WTC11 (cell line): Measurements from ENCODE around the gene PNPT1. TPM values are rescaled to one million over a fixed set of nuclear protein-coding genes. Genes with fewer than 3 reads are reported as not detected.

ENCODE experiments used
- AFF4 ChIP-seq: sonication (generic); formaldehyde crosslinking; IDR thresholded peaks from 2 replicates; pipeline ENCODE4 v1.8.1; 2023; ENCODE audit warnings: mild to moderate bottlenecking, missing genetic modification reagents, borderline replicate concordance
- AR ChIP-seq: fragments of 250-450 bp; sonication (Bioruptor Pico); IDR thresholded peaks from 2 replicates; pipeline ENCODE4 v1.9.0; 2021; ENCODE audit warnings: mild to moderate bottlenecking
- ARID4B ChIP-seq: sonication (generic); formaldehyde crosslinking; IDR thresholded peaks from 2 replicates; pipeline ENCODE4 v1.8.0; 2023; ENCODE audit warnings: missing genetic modification reagents, mild to moderate bottlenecking, borderline replicate concordance
- ATF2 ChIP-seq: sonication (generic); formaldehyde crosslinking; IDR thresholded peaks from 2 replicates; pipeline ENCODE4 v1.8.1; 2022; ENCODE audit warnings: low read depth, missing genetic modification reagents, borderline replicate concordance
- CDX4 ChIP-seq: fragments of 250-450 bp; sonication (Bioruptor Pico); IDR thresholded peaks from 2 replicates; pipeline ENCODE4 v1.9.0; 2021; ENCODE audit warnings: moderate library complexity, mild to moderate bottlenecking, inconsistent platforms, borderline replicate concordance
- HMGA2 ChIP-seq: fragments of 250-450 bp; sonication (Bioruptor Pico); IDR thresholded peaks from 2 replicates; pipeline ENCODE4 v1.4.0; 2021; ENCODE audit warnings: mild to moderate bottlenecking, moderate library complexity
- IRF1 ChIP-seq: sonication (generic); formaldehyde crosslinking; IDR thresholded peaks from 2 replicates; pipeline ENCODE4 v1.8.0; 2023; ENCODE audit warnings: missing genetic modification reagents
- KAT7 ChIP-seq: sonication (generic); formaldehyde crosslinking; IDR thresholded peaks from 2 replicates; pipeline ENCODE4 v1.8.1; 2023; ENCODE audit warnings: missing genetic modification reagents, mild to moderate bottlenecking, borderline replicate concordance
- MYBL2 ChIP-seq: sonication (generic); formaldehyde crosslinking; IDR thresholded peaks from 2 replicates; pipeline ENCODE4 v1.8.1; 2023; ENCODE audit warnings: mild to moderate bottlenecking, moderate library complexity, missing genetic modification reagents
- NR3C1 ChIP-seq: sonication (generic); formaldehyde crosslinking; conservative IDR thresholded peaks from 2 replicates; pipeline ENCODE4 v1.8.1; 2023; ENCODE audit warnings: low read depth, mild to moderate bottlenecking, missing genetic modification reagents
- PRDM15 ChIP-seq: sonication (generic); formaldehyde crosslinking; IDR thresholded peaks from 2 replicates; pipeline ENCODE4 v1.8.0; 2022; ENCODE audit warnings: missing genetic modification reagents
- RELA ChIP-seq: sonication (generic); formaldehyde crosslinking; IDR thresholded peaks from 2 replicates; pipeline ENCODE4 v1.8.1; 2022; ENCODE audit warnings: missing genetic modification reagents, mild to moderate bottlenecking, borderline replicate concordance
- RORB ChIP-seq: fragments of 250-450 bp; sonication (Bioruptor Pico); IDR thresholded peaks from 2 replicates; pipeline ENCODE4 v1.9.0; 2021; ENCODE audit warnings: mild to moderate bottlenecking
- SOX15 ChIP-seq: fragments of 250-450 bp; sonication (Bioruptor Pico); IDR thresholded peaks from 2 replicates; pipeline ENCODE4 v1.9.0; 2021; ENCODE audit warnings: mild to moderate bottlenecking
- TEAD4 ChIP-seq: sonication (generic); formaldehyde crosslinking; IDR thresholded peaks from 2 replicates; pipeline ENCODE4 v1.8.0; 2022; ENCODE audit warnings: mild to moderate bottlenecking, missing genetic modification reagents
- TP53 ChIP-seq: sonication (generic); formaldehyde crosslinking; IDR thresholded peaks from 2 replicates; pipeline ENCODE4 v1.8.1; 2023; ENCODE audit warnings: mild to moderate bottlenecking, missing genetic modification reagents
- USF1 ChIP-seq: sonication (generic); formaldehyde crosslinking; IDR thresholded peaks from 2 replicates; pipeline ENCODE4 v1.8.0; 2022; ENCODE audit warnings: mild to moderate bottlenecking, missing genetic modification reagents
- ZNF416 ChIP-seq: fragments of 250-450 bp; sonication (Bioruptor Pico); IDR thresholded peaks from 2 replicates; pipeline ENCODE4 v1.9.0; 2021; ENCODE audit warnings: mild to moderate bottlenecking, inconsistent platforms
- ZNF423 ChIP-seq: fragments of 250-450 bp; sonication (Bioruptor Pico); IDR thresholded peaks from 2 replicates; pipeline ENCODE4 v2.1.2; 2022; ENCODE audit warnings: mild to moderate bottlenecking, moderate library complexity
- total RNA-seq: library from RNA; stranded (reverse); gene quantifications from 3 replicates; pipeline ENCODE4 v1.2.3, GENCODE V29; 2021

Gene PNPT1
- total RNA-seq, 1 experiment from 2014 or later, result 44.9 TPM

- peak; percentile 94 for TF ChIP-seq ARID4B (CRISPR knock-in tag)
- TF ChIP-seq RORB (CRISPR knock-in tag), result no peak
- TF ChIP-seq AR, result no peak
- no peak for TF ChIP-seq TEAD4 (CRISPR knock-in tag)
- peak; percentile 89 for TF ChIP-seq USF1
- TF ChIP-seq ZNF416, result no peak
- no peak for TF ChIP-seq KAT7
- no peak for TF ChIP-seq ZNF423
- no peak for TF ChIP-seq NR3C1 (CRISPR knock-in tag)
- TF ChIP-seq ATF2 (CRISPR knock-in tag), result no peak
- TF ChIP-seq CDX4 (CRISPR knock-in tag), result no peak
- TF ChIP-seq HMGA2 (CRISPR knock-in tag), result no peak
- TF ChIP-seq RELA, result no peak
- TF ChIP-seq PRDM15 (CRISPR knock-in tag), result no peak
- TF ChIP-seq AFF4 (CRISPR knock-in tag), result no peak
- TF ChIP-seq TP53 (CRISPR knock-in tag), result no peak
- TF ChIP-seq IRF1 (CRISPR knock-in tag), result no peak
- TF ChIP-seq MYBL2 (CRISPR knock-in tag), result peak; percentile 97
- TF ChIP-seq SOX15 (CRISPR knock-in tag), result no peak
Measured at GRCh38 chr2:55693181-55694125, at the start of gene PNPT1 (continued).
